Mucosa of descending colon (tissue), 3 donors: Measurements from ENCODE around the gene ELOF1. TPM values are rescaled to one million over a fixed set of nuclear protein-coding genes. Genes with fewer than 3 reads are reported as not detected.

Experiments
- ATAC-seq: fragments of 200-7000 bp; cut with Tn5 transposase; one replicate; pipeline ENCODE4 v1.9.1; 2020; ENCODE audit warnings: mild to moderate bottlenecking, moderate library complexity
- DNase-seq, 3 donors: peaks; one replicate each; pipeline ENCODE4 v3.0.0-alpha.2; 2020
- H3K36me3 ChIP-seq: fragments of 200-600 bp; one replicate; pipeline ENCODE4 v1.8.0; 2021; ENCODE audit warnings: low read depth, mild to moderate bottlenecking
- H3K4me1 ChIP-seq: fragments of 200-600 bp; one replicate; pipeline ENCODE4 v1.8.0; 2021; ENCODE audit warnings: low read depth, mild to moderate bottlenecking
- H3K4me3 ChIP-seq: fragments of 200-600 bp; one replicate; pipeline ENCODE4 v1.8.0; 2021; ENCODE audit warnings: mild to moderate bottlenecking
- H3K9me3 ChIP-seq: fragments of 200-600 bp; one replicate; pipeline ENCODE4 v1.8.0; 2021; ENCODE audit warnings: mild to moderate bottlenecking
- intact Hi-C, 2 donors: fragments of 100-400 bp; cut with DNase I in 1 of 2; cut with micrococcal nuclease in 1 of 2; formaldehyde crosslinking; loops; one replicate each; pipeline versions ENCODE4 v1.11.0 to v1.11.1; 2022; cut with DNase I, micrococcal nuclease
- total RNA-seq, 3 donors: library from RNA; stranded (reverse); fragmentation: NEBNext Ultra II Directional in 2 of 3; extraction: Animal tissue kit (Norgen Biotek cat#: 25700) in 2 of 3; gene quantifications; one replicate each; pipeline versions ENCODE4 v1.2.1 to v1.2.4, GENCODE V29; 2021 to 2023
- TF ChIP-seq, protein P1 (sequence below): fragments of 200-600 bp; IDR thresholded peaks from one replicate; pipeline ENCODE4 v1.8.0; 2022; ENCODE audit warnings: antibody characterized with exemption, mild to moderate bottlenecking
- donor health status: DM: no; HTN: no; CAD: no; lungs with moderate emphysema.
- donor health status: DM: no; HTN: no; CAD: no.
- donor health status: DM: no; HTN: yes; CAD: no.

The ELOF1 gene
- total RNA-seq, 3 donors from 2014 or later = 33.7 to 47.4 (median 42.6) TPM

GRCh38 chr19:11534948-11535347, 24.1 kb downstream of the ELOF1 start:
- TF ChIP-seq, protein P1, sequence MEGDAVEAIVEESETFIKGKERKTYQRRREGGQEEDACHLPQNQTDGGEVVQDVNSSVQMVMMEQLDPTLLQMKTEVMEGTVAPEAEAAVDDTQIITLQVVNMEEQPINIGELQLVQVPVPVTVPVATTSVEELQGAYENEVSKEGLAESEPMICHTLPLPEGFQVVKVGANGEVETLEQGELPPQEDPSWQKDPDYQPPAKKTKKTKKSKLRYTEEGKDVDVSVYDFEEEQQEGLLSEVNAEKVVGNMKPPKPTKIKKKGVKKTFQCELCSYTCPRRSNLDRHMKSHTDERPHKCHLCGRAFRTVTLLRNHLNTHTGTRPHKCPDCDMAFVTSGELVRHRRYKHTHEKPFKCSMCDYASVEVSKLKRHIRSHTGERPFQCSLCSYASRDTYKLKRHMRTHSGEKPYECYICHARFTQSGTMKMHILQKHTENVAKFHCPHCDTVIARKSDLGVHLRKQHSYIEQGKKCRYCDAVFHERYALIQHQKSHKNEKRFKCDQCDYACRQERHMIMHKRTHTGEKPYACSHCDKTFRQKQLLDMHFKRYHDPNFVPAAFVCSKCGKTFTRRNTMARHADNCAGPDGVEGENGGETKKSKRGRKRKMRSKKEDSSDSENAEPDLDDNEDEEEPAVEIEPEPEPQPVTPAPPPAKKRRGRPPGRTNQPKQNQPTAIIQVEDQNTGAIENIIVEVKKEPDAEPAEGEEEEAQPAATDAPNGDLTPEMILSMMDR = no peak
- no peak for DNase-seq
- intact Hi-C loops = no loop called here

DNA sequence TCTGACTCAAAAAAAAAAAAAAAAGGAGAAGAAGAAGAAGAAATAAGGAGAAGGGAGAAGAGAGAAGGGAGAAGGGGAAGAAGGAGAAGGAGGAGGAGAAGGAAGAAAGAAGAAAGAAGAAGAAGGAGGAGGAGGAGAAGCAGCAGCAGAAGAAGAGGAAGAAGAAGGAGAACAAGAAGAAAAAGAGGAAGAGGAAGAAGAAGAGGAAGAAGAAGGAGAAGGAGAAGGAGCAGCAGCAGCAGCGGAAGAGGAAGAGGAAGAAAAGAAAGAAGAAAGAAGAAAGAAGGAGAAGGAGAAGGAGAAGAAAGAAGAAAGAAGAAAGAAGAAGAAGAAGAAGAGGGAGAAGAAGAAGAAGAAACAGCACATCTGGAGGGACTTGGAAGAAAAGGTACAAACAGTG, 24.5 kb downstream of the ELOF1 start:
- Histone ChIP-seq H3K36me3 (no peaks in the 10 kb centered on the region), H3K4me1 (peaks cover 7% of the 10 kb centered on the region), H3K4me3 (no peak overlapping the region), H3K9me3 (no peaks in the 10 kb centered on the region)
- intact Hi-C loops = no loop called here
- TF ChIP-seq, protein P1 = no peak
- no peak for ATAC-seq
- DNase-seq = no peak

More at GRCh38 chr19:11534948-11535347, 24.1 kb downstream of the ELOF1 start:
- Histone ChIP-seq H3K4me1 (peaks cover 7% of the 10 kb centered on the region), H3K4me3 (no peak overlapping the region), H3K36me3 (no peaks in the 10 kb centered on the region), H3K9me3 (no peaks in the 10 kb centered on the region)
- no peak for ATAC-seq

DNA sequence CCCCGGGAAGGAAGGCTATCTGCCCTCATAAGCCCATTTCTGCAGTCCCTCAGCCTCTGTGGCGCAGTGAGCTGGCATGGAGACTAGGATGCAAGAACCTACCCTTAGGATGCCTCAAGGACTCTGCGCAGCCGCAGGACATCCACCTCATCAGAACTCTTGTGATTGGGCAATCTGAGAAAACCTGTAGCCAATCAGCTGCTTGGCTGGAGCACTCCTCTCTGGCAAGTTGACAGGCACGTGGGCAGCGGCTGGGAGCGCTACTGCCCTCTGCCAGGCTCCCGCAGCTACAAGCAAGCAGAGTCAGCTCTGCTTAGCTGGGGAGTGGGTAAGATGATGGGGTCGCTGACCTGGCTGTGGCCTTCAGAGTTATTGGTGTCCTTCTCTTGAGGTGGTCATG, 28.6 kb downstream of the ELOF1 start:
- H3K4me3 ChIP-seq = no peak overlapping the region
- ATAC-seq (peak; percentile 63), DNase-seq (peak; percentile 79 to 83 (median 82))
- peaks cover 11% of the 10 kb centered on the region for H3K4me1 ChIP-seq
- H3K36me3 ChIP-seq = no peaks in the 10 kb centered on the region
- TF ChIP-seq, protein P1 = no peak
- intact Hi-C loops = no loop called here
- no peaks in the 10 kb centered on the region for H3K9me3 ChIP-seq

DNA sequence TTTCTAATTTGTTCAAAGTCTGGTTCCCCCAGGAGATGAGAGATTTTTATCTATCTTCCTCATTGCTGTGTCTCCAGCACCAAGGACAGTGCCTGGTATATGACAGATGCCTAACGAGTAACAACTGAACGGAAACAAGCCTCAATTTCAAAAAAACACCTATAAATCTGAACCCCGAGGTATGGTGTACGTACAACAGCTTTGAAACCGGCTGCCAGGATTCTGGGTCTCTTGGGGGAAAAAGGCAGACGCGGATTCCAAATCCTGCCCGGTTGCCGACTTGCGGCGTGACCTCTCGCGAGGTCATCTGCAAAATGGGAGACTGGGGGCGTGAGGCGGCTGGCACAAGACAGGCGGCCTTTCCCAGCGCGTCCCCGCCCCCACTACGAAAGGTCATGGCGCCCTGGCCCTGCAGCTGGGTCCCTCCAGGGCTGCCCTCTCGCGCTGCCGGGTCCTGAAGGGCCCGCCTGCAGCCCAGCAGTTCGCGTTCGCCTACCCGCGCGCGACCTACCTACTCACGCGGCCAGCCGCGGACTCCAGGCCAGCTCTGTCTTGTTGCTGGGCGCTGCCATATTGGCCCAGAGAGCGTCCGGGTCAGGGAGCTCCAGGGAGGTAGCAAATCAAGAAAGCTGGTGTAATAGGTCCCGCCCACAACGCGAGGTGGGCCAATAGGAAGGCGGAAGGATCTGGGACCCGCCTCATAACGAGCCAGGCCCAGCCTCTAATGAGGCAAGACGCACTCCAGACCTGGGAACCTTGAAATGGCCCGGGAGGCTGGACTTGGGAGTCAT, 30.3 kb downstream of the ELOF1 start, which contains the start of gene ECSIT:
Gene ECSIT, minus strand, starts transcription at position 584 of the 791 bp plus-strand sequence. CDS start 9,964 bp downstream, outside the sequence.
- intact Hi-C loops = no loop called here
- TF ChIP-seq, protein P1 = no peak

GRCh38 chr19:11519138-11519537, 39.9 kb downstream of the ELOF1 start:
- ATAC-seq = no peak
- intact Hi-C loops = no loop called here

More for the DNA sequence above, 30.3 kb downstream of the ELOF1 start, which contains the start of gene ECSIT:
- ATAC-seq (peak; percentile 99), DNase-seq (peak; percentile 97 to 99 (median 97))
- no peaks in the 10 kb centered on the region for H3K9me3 ChIP-seq
- peaks cover 9% of the 10 kb centered on the region for H3K4me1 ChIP-seq
- H3K36me3 ChIP-seq = no peaks in the 10 kb centered on the region
- H3K4me3 ChIP-seq = peak within 1 kb of the TSS; percentile 87

More at GRCh38 chr19:11519138-11519537, 39.9 kb downstream of the ELOF1 start:
- Histone ChIP-seq H3K4me1 (no peaks in the 10 kb centered on the region), H3K36me3 (no peaks in the 10 kb centered on the region), H3K9me3 (no peaks in the 10 kb centered on the region), H3K4me3 (no peak overlapping the region)
- TF ChIP-seq, protein P1 = no peak
- no peak for DNase-seq
